Upper lobe of left lung (tissue), 6 donors: ENCODE results near the gene PKDCC. TPM values are rescaled to one million over a fixed set of nuclear protein-coding genes. Genes with fewer than 3 reads are reported as not detected.

Experiments
- ATAC-seq, 2 donors: fragments of 200-7000 bp; cut with Tn5 transposase; one replicate each; pipeline ENCODE4 v1.9.1; 2022; ENCODE audit warnings: mild to moderate bottlenecking in 2 of 2, moderate library complexity in 2 of 2; ENCODE audit not compliant: low FRiP score in 2 of 2
- DNase-seq, 2 donors: peaks; one replicate each; pipeline ENCODE4 v3.0.0-alpha.2; 2019 to 2020
- H3K27ac ChIP-seq, 4 donors: fragments of 200-600 bp; sonication (generic); one replicate each; pipeline ENCODE4 v1.5.1; 2016 to 2019
- H3K27me3 ChIP-seq, 4 donors: fragments of 200-600 bp; sonication (generic); one replicate each; pipeline ENCODE4 v1.5.1; 2017 to 2019
- H3K36me3 ChIP-seq, 4 donors: fragments of 200-600 bp; sonication (generic); one replicate each; pipeline ENCODE4 v1.5.1; 2016 to 2019
- H3K4me1 ChIP-seq, 4 donors: fragments of 200-600 bp; sonication (generic); one replicate each; pipeline ENCODE4 v1.5.1; 2018 to 2019
- H3K4me3 ChIP-seq, 4 donors: fragments of 200-600 bp; sonication (generic); one replicate each; pipeline ENCODE4 v1.5.1; 2017 to 2019; ENCODE audit warnings: mild to moderate bottlenecking in 2 of 4, moderate library complexity in 1 of 4
- H3K9me3 ChIP-seq, 4 donors: fragments of 200-600 bp; sonication (generic); one replicate each; pipeline ENCODE4 v1.5.1; 2018 to 2019
- CTCF ChIP-seq, 6 experiments: fragments of 450-650 bp in 4 of 6; fragments of 200-600 bp in 2 of 6; sonication (generic) in 2 of 6; IDR thresholded peaks; one replicate each; pipeline ENCODE4 v1.5.1; 2016 to 2019; ENCODE audit warnings: antibody characterized with exemption in 6 of 6
- EP300 ChIP-seq, 4 donors: sonication (generic); formaldehyde crosslinking; IDR thresholded peaks; one replicate each; pipeline ENCODE4 v1.5.1; 2017; ENCODE audit warnings: antibody characterized with exemption in 4 of 4, control low read depth in 2 of 4
- POLR2A ChIP-seq, 4 donors: fragments of 450-650 bp; IDR thresholded peaks; one replicate each; pipeline ENCODE4 v1.5.1; 2016 to 2017; ENCODE audit warnings: antibody characterized with exemption in 4 of 4, mild to moderate bottlenecking in 2 of 4
- POLR2AphosphoS5 ChIP-seq, 2 donors: sonication (generic); formaldehyde crosslinking; IDR thresholded peaks; one replicate each; pipeline ENCODE4 v1.5.1; 2017; ENCODE audit warnings: antibody characterized with exemption in 2 of 2
- WGBS, 2 donors: methylation state at CpG; one replicate each; pipeline ENCODE4 v1.1.5; 2017 to 2018; 5-methylcytosine and 5-hydroxymethylcytosine counted together
- total RNA-seq, 6 donors: library from RNA; depleted of rRNA in 4 of 6; stranded (reverse); fragments of >200 nt in 4 of 6; gene quantifications; one replicate each; pipeline versions ENCODE4 v1.1.0 to v1.2.1, GENCODE V29; 2016 to 2021
- donor health status: DM: no; HTN: no; CAD: no; lungs with moderate emphysema.
- donor health status: DM: no; HTN: yes; CAD: no; lungs with severe emphysema.

The PKDCC gene
- total RNA-seq, 6 donors from 2014 or later = 65.0 to 156 (median 95.9) TPM

GRCh38 chr2:42001711-42002201, 46.1 kb upstream of the PKDCC start:
- Histone ChIP-seq H3K36me3 (no peaks in the 10 kb centered on the region), H3K27me3 (no peaks in the 10 kb centered on the region), H3K4me1 (peaks cover 0 to 3% (median 0%) of the 10 kb centered on the region in 4 donors), H3K4me3 (no peak overlapping the region), H3K27ac (no peak overlapping the region), H3K9me3 (peaks cover 0 to 8% (median 2%) of the 10 kb centered on the region in 4 donors)
- DNase-seq = peak in 1 of 2 donors; percentile 44
- TF ChIP-seq POLR2AphosphoS5 (IDR thresholded peaks at IDR 0.05) (no peak), CTCF (IDR thresholded peaks at IDR 0.05) (no peak), EP300 (IDR thresholded peaks at IDR 0.05) (no peak), POLR2A (IDR thresholded peaks at IDR 0.05) (no peak)
- peak in 1 of 2 donors; percentile 9 for ATAC-seq
- WGBS, 2 donors = 76 to 78% methylated on average over 21 of the region's 21 CpGs

GRCh38 chr2:42007551-42007950, 40.3 kb upstream of the PKDCC start:
- ATAC-seq (no peak), DNase-seq (no peak)
- H3K27me3 ChIP-seq = no peaks in the 10 kb centered on the region
- H3K36me3 ChIP-seq = no peaks in the 10 kb centered on the region
- H3K4me1 ChIP-seq = no peaks in the 10 kb centered on the region
- no peak overlapping the region for H3K4me3 ChIP-seq
- 91 to 92% methylated on average over 7 of the region's 7 CpGs for WGBS, 2 donors
- TF ChIP-seq EP300 (IDR thresholded peaks at IDR 0.05) (no peak), POLR2A (IDR thresholded peaks at IDR 0.05) (no peak), CTCF (IDR thresholded peaks at IDR 0.05) (no peak), POLR2AphosphoS5 (IDR thresholded peaks at IDR 0.05) (no peak)
- peaks cover 0 to 8% (median 2%) of the 10 kb centered on the region in 4 donors for H3K9me3 ChIP-seq
- no peak overlapping the region for H3K27ac ChIP-seq

GRCh38 chr2:42008241-42008921, 39.4 kb upstream of the PKDCC start:
- H3K27me3 ChIP-seq = no peaks in the 10 kb centered on the region
- peaks cover 0 to 8% (median 2%) of the 10 kb centered on the region in 4 donors for H3K9me3 ChIP-seq
- no peak overlapping the region for H3K27ac ChIP-seq
- TF ChIP-seq POLR2A (IDR thresholded peaks at IDR 0.05) (no peak), POLR2AphosphoS5 (IDR thresholded peaks at IDR 0.05) (no peak), EP300 (IDR thresholded peaks at IDR 0.05) (no peak), CTCF (IDR thresholded peaks at IDR 0.05) (no peak)
- no peak for ATAC-seq
- 83 to 85% methylated on average over 10 of the region's 10 CpGs for WGBS, 2 donors
- no peaks in the 10 kb centered on the region for H3K4me1 ChIP-seq
- no peak overlapping the region for H3K4me3 ChIP-seq
- no peak for DNase-seq
- H3K36me3 ChIP-seq = no peaks in the 10 kb centered on the region

- Histone ChIP-seq H3K9me3 (no peaks in the 10 kb centered on the region), H3K27ac (no peak overlapping the region), H3K4me1 (no peaks in the 10 kb centered on the region), H3K36me3 (no peaks in the 10 kb centered on the region), H3K27me3 (no peaks in the 10 kb centered on the region), H3K4me3 (peak overlapping the region in 1 of 4 donors; percentile 4)
- 76 to 86% methylated on average over 9 to 10 of the region's 10 CpGs for WGBS, 2 donors
- ATAC-seq (no peak), DNase-seq (no peak)
- TF ChIP-seq CTCF (IDR thresholded peaks at IDR 0.05) (no peak), POLR2A (IDR thresholded peaks at IDR 0.05) (no peak), EP300 (IDR thresholded peaks at IDR 0.05) (no peak), POLR2AphosphoS5 (IDR thresholded peaks at IDR 0.05) (no peak)
These were observed 37.9 kb upstream of the PKDCC start for GRCh38 chr2:42009657-42010580.
